K562 (cell line): ENCODE results near the gene TAS2R41. TPM values are rescaled to one million over a fixed set of nuclear protein-coding genes. Genes with fewer than 3 reads are reported as not detected.

Experiments used
- ATAC-seq: fragments of 200-7000 bp; cut with Tn5 transposase; 3 replicates; pipeline ENCODE4 v1.9.1; 2020; ENCODE audit warnings: moderate library complexity
- Bru-seq: library from RNA; stranded (reverse); fragments of 400-500 nt; gene quantifications from one replicate; lab custom pipeline; 2021; lab: Mats Ljungman, UMichigan
- BruChase-seq, 2 experiments: library from RNA; stranded (reverse); fragments of 400-500 nt; gene quantifications; one replicate each; lab custom pipeline; 2021; lab: Mats Ljungman, UMichigan
- BruUV-seq: library from RNA; stranded (reverse); fragments of 400-500 nt; replicated peaks from 2 replicates; lab custom pipeline; 2021; lab: Mats Ljungman, UMichigan
- CTCF ChIA-PET: fragments of 300-600 bp; formaldehyde crosslinking; extraction: SDS; loops from one replicate; lab custom pipeline; 2021; ENCODE audit warnings: low intra/inter-chr PET ratio; lab: Yijun Ruan, JAX
- POLR2A ChIA-PET: fragments of 300-600, 350-650 bp; sonication (Branson Sonifier 250); formaldehyde crosslinking; extraction: SDS; loops from one replicate; lab custom pipeline; 2021; ENCODE audit warnings: antibody characterized with exemption, inconsistent platforms; lab: Yijun Ruan, JAX
- DNase-seq, 4 experiments: peaks; one replicate each; pipeline versions ENCODE4 v3.0.0 to v3.0.0-alpha.2; 2011 to 2018; ENCODE audit warnings: low spot score in 3 of 4, mixed read lengths in 3 of 4; ENCODE audit errors: extremely low read depth in 1 of 4
- FAIRE-seq: peaks from 2 replicates; lab custom pipeline; 2011; peaks lifted over from hg19 to GRCh38; lab: Jason Lieb, UNC
- H2AFZ ChIP-seq: 2 replicates; pipeline ENCODE4 v1.6.0; 2011; ENCODE audit warnings: low read depth, low read length, control low read depth, inconsistent platforms
- H3K27ac ChIP-seq: fragments of 200-600 bp; 3 replicates; pipeline ENCODE4 v1.8.0; 2011; ENCODE audit warnings: low read depth, mild to moderate bottlenecking, control low read depth, inconsistent platforms, low read length, moderate library complexity, mixed read lengths; ENCODE audit errors: extremely low read depth
- H3K27me3 ChIP-seq, 2 experiments: fragments of 300-600 bp in 1 of 2; 2 replicates in 1 of 2; 3 replicates in 1 of 2; pipeline versions ENCODE4 v1.6.0 to v1.8.0; 2011; ENCODE audit warnings: inconsistent platforms in 2 of 2, low read length in 2 of 2, mild to moderate bottlenecking in 1 of 2, mixed read lengths in 1 of 2, moderate library complexity in 1 of 2; ENCODE audit not compliant: control insufficient read depth in 2 of 2, insufficient read depth in 2 of 2
- H3K36me3 ChIP-seq: fragments of 300-600 bp; 3 replicates; pipeline ENCODE4 v1.8.0; 2011; ENCODE audit warnings: mild to moderate bottlenecking, low read length, inconsistent platforms; ENCODE audit not compliant: control insufficient read depth, insufficient read depth
- H3K4me1 ChIP-seq, 2 experiments: fragments of 200-600 bp in 1 of 2; replicated peaks in 1 of 2; 2 replicates in 1 of 2; 3 replicates in 1 of 2; pipeline versions ENCODE4 v1.5.1 to v1.8.0; 2011; ENCODE audit warnings: inconsistent platforms in 2 of 2, low read length in 2 of 2, mild to moderate bottlenecking in 1 of 2, mixed read lengths in 1 of 2, moderate library complexity in 1 of 2; ENCODE audit not compliant: control insufficient read depth in 2 of 2, insufficient read depth in 2 of 2
- H3K4me2 ChIP-seq: 2 replicates; pipeline ENCODE4 v1.6.1; 2011; ENCODE audit warnings: low read length, control low read depth, inconsistent platforms, mixed read lengths; ENCODE audit not compliant: insufficient read depth
- H3K4me3 ChIP-seq: fragments of 200-600 bp; sonication (generic), shearing (Covaris generic); 2 replicates; pipeline ENCODE4 v1.5.1; 2016; ENCODE audit warnings: control low read depth, inconsistent platforms
- H3K79me2 ChIP-seq: fragments of 200-600 bp; 3 replicates; pipeline ENCODE4 v1.8.0; 2011; ENCODE audit warnings: low read length, inconsistent platforms; ENCODE audit not compliant: control insufficient read depth, insufficient read depth
- H3K9ac ChIP-seq, 2 experiments: 2 replicates each; pipeline versions ENCODE4 v1.6.0 to v1.6.1; 2011; ENCODE audit warnings: low read depth in 2 of 2, low read length in 2 of 2, control low read depth in 1 of 2, inconsistent platforms in 1 of 2, mild to moderate bottlenecking in 1 of 2, mixed read lengths in 1 of 2; ENCODE audit not compliant: insufficient read depth in 1 of 2
- H3K9me1 ChIP-seq: one replicate; pipeline ENCODE4 v1.6.0; 2011; ENCODE audit warnings: inconsistent platforms, mild to moderate bottlenecking, low read length, moderate library complexity; ENCODE audit not compliant: control insufficient read depth, insufficient read depth
- H3K9me3 ChIP-seq: replicated peaks from 2 replicates; pipeline ENCODE4 v1.5.1; 2011; ENCODE audit warnings: low read depth, low read length, inconsistent platforms; ENCODE audit not compliant: control insufficient read depth, insufficient read depth
- H4K20me1 ChIP-seq: replicated peaks from 2 replicates; pipeline ENCODE4 v1.6.1; 2011; ENCODE audit warnings: low read length, inconsistent platforms, mixed read lengths; ENCODE audit not compliant: control insufficient read depth, insufficient read depth
- BRD9 ChIP-seq: fragments of 450-650 bp; IDR thresholded peaks from 2 replicates; pipeline ENCODE4 v1.6.1; 2018; ENCODE audit warnings: low read depth; ENCODE audit not compliant: partially characterized antibody
- CBFB ChIP-seq: sonication (generic); formaldehyde crosslinking; IDR thresholded peaks from 2 replicates; pipeline ENCODE4 v1.4.0; 2020; ENCODE audit warnings: mild to moderate bottlenecking, missing genetic modification reagents
- CCNT2 ChIP-seq: IDR thresholded peaks from 2 replicates; pipeline ENCODE4 v1.6.1; 2011; ENCODE audit warnings: borderline replicate concordance, low read depth, mild to moderate bottlenecking, moderate library complexity, mixed read lengths, low read length; ENCODE audit not compliant: insufficient read length; ENCODE audit errors: extremely low read depth
- HDGF ChIP-seq: fragments of 450-650 bp; IDR thresholded peaks from 2 replicates; pipeline ENCODE4 v1.6.1; 2016
- KAT2B ChIP-seq: IDR thresholded peaks from one replicate; pipeline ENCODE4 v1.6.1; 2012; ENCODE audit warnings: low read depth, mild to moderate bottlenecking, control low read depth, inconsistent platforms, low read length, moderate library complexity
- MEIS2 ChIP-seq: fragments of 450-650 bp; IDR thresholded peaks from 2 replicates; pipeline ENCODE4 v1.6.1; 2014; ENCODE audit warnings: mild to moderate bottlenecking; ENCODE audit not compliant: partially characterized antibody
- MXI1 ChIP-seq: IDR thresholded peaks from 2 replicates; pipeline ENCODE4 v1.6.1; 2011; ENCODE audit warnings: low read depth, mild to moderate bottlenecking, improper control_type of control experiment, low read length
- PML ChIP-seq: IDR thresholded peaks from 2 replicates; pipeline ENCODE4 v1.6.1; 2012; ENCODE audit warnings: low read length, inconsistent platforms
- POLR3A ChIP-seq: IDR thresholded peaks from 2 replicates; pipeline ENCODE4 v1.6.1; 2011; ENCODE audit warnings: borderline replicate concordance, mild to moderate bottlenecking, moderate library complexity; ENCODE audit not compliant: insufficient read length, insufficient read depth; ENCODE audit errors: extremely low read depth
- SLC30A9 ChIP-seq: fragments of 250-450 bp; sonication (Bioruptor Pico); IDR thresholded peaks from 2 replicates; pipeline ENCODE4 v1.8.0; 2022; ENCODE audit warnings: mild to moderate bottlenecking, moderate library complexity
- SRF ChIP-seq, 2 experiments: fragments of 250-450, 450-650 bp in 1 of 2; sonication (Bioruptor Pico) in 1 of 2; sonication (generic) in 1 of 2; formaldehyde crosslinking; IDR thresholded peaks; 2 replicates each; pipeline versions ENCODE4 v1.5.0 to v1.5.1; 2020 to 2022; ENCODE audit warnings: mild to moderate bottlenecking in 1 of 2, missing genetic modification reagents in 1 of 2
- TAF9B ChIP-seq: fragments of 450-650 bp; IDR thresholded peaks from 2 replicates; pipeline ENCODE4 v1.6.1; 2018; ENCODE audit warnings: mild to moderate bottlenecking; ENCODE audit not compliant: partially characterized antibody
- WGBS: fragments of 100-300 bp; shearing (Covaris generic); methylation state at CpG from one replicate; pipeline ENCODE4 v1.1.6; 2016; ENCODE audit warnings: low coverage, mixed read lengths; ENCODE audit not compliant: insufficient coverage; ENCODE audit errors: missing lambda C conversion rate; 5-methylcytosine and 5-hydroxymethylcytosine counted together
- in situ Hi-C: fragments of 300-500 bp; cut with MboI; formaldehyde crosslinking; loops from 4 replicates; pipeline ENCODE4 v1.15.0; 2018; ENCODE audit warnings: inconsistent platforms, mixed read lengths
- intact Hi-C: fragments of 100-400 bp; cut with micrococcal nuclease; formaldehyde crosslinking; loops from 2 replicates; pipeline ENCODE4 v1.14.2; 2022
- long read RNA-seq, 3 experiments: library from polyadenylated mRNA in 2 of 3; library from RNA in 1 of 3; unstranded in 2 of 3; stranded (forward) in 1 of 3; transcript quantifications; one replicate each; pipeline ENCODE4 v2.0.0, GENCODE V29; 2019 to 2022
- polyA minus RNA-seq, 3 experiments: library from RNA; depleted of rRNA, polyadenylated mRNA; stranded (reverse); fragments of >200 nt; gene quantifications; 2 replicates each; pipeline ENCODE4 v1.2.3, GENCODE V29; 2011
- polyA plus RNA-seq, 8 experiments: library from polyadenylated mRNA; depleted of rRNA in 4 of 8; stranded (reverse) in 5 of 8; unstranded in 3 of 8; fragments of >200 nt; fragmentation: Nextera tagmentation in 2 of 8; fragmentation: Illumina TruSeq in 1 of 8; extraction: Ambion mirVana in 2 of 8; extraction: Trizol in 1 of 8; gene quantifications; 2 replicates each; pipeline versions ENCODE4 v1.2.1 to v1.2.3, GENCODE V29; 2011 to 2014; ENCODE audit warnings: inconsistent platforms in 1 of 8, missing spikeins in 1 of 8
- total RNA-seq, 7 experiments: library from RNA; depleted of rRNA in 6 of 7; stranded (reverse); fragments of >200 nt in 6 of 7; fragmentation: Illumina TruSeq in 2 of 7; extraction: Trizol in 2 of 7; gene quantifications; 2 replicates each; pipeline versions ENCODE4 v1.2.1 to v1.2.3, GENCODE V29; 2011 to 2021; ENCODE audit warnings: low replicate concordance in 1 of 7
- TF ChIP-seq, protein P1 (sequence below), 2 experiments: fragments of 450-650 bp; conservative IDR thresholded peaks; 2 replicates each; pipeline ENCODE4 v1.6.1; 2017; ENCODE audit warnings: mild to moderate bottlenecking in 2 of 2, moderate library complexity in 2 of 2
- TF ChIP-seq, protein P2 (sequence below): fragments of 250-450 bp; sonication (Bioruptor Pico); IDR thresholded peaks from 2 replicates; pipeline ENCODE4 v1.8.0; 2021; ENCODE audit warnings: moderate library complexity, mild to moderate bottlenecking, inconsistent platforms

TAS2R41 gene, protein sequence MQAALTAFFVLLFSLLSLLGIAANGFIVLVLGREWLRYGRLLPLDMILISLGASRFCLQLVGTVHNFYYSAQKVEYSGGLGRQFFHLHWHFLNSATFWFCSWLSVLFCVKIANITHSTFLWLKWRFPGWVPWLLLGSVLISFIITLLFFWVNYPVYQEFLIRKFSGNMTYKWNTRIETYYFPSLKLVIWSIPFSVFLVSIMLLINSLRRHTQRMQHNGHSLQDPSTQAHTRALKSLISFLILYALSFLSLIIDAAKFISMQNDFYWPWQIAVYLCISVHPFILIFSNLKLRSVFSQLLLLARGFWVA
- 0.69 and 0.83 TPM in 2 replicates for total RNA-seq (2011; cell fraction: chromatin; rRNA removed; ENCODE audit: low replicate concordance)
- 0.50 and 1.4 TPM in 2 replicates for total RNA-seq (2011; cell fraction: nucleolus; rRNA removed)
- total RNA-seq (2011; cell fraction: nucleoplasm; rRNA removed), result 2.1 and 2.3 TPM in 2 replicates
- total RNA-seq (2014; rRNA removed) (not detected in 2 replicates), total RNA-seq (2014; rRNA removed; fragmentation: Illumina TruSeq; extraction: Trizol) (not detected in 2 replicates), total RNA-seq (2015; rRNA removed; fragmentation: Illumina TruSeq; extraction: Trizol) (not detected in 2 replicates), total RNA-seq (2021) (not detected in 2 replicates), polyA plus RNA-seq (2011; rRNA removed) (not detected in 2 replicates), polyA plus RNA-seq (2014; fragmentation: Illumina TruSeq; extraction: Trizol) (not detected in 2 replicates), polyA plus RNA-seq (2014; fragmentation: Nextera tagmentation; extraction: Ambion mirVana) (not detected), polyA plus RNA-seq (2014; rRNA removed) (not detected in 2 replicates), polyA minus RNA-seq (2011; rRNA and poly(A)+ RNA removed) (0.36 and 0.39 TPM in 2 replicates), Bru-seq, nascent RNA (percentile 22 among the genes with signal in this experiment), BruChase-seq, experiment 1, labeled RNA remaining after a 2-hour chase (percentile 37 among the genes with signal in this experiment), BruChase-seq, experiment 2, labeled RNA remaining after a 6-hour chase (not detected)
- not detected in 2 replicates for polyA plus RNA-seq (2011; cell fraction: cytosol; rRNA removed)
- 0.14 and 0.17 TPM in 2 replicates for polyA plus RNA-seq (2011; cell fraction: nucleus; rRNA removed)
- polyA plus RNA-seq (2012), result 0.18 TPM in 1 of 2 replicates, not detected in the other
- not detected in 2 replicates for polyA minus RNA-seq (2011; cell fraction: cytosol; rRNA and poly(A)+ RNA removed)
- 0.67 and 0.81 TPM in 2 replicates for polyA minus RNA-seq (2011; cell fraction: nucleus; rRNA and poly(A)+ RNA removed)
- long read RNA-seq, experiment 1, result 0 reads
- long read RNA-seq, experiment 2, result 0 reads
- long read RNA-seq, experiment 3, result 0 reads

DNA sequence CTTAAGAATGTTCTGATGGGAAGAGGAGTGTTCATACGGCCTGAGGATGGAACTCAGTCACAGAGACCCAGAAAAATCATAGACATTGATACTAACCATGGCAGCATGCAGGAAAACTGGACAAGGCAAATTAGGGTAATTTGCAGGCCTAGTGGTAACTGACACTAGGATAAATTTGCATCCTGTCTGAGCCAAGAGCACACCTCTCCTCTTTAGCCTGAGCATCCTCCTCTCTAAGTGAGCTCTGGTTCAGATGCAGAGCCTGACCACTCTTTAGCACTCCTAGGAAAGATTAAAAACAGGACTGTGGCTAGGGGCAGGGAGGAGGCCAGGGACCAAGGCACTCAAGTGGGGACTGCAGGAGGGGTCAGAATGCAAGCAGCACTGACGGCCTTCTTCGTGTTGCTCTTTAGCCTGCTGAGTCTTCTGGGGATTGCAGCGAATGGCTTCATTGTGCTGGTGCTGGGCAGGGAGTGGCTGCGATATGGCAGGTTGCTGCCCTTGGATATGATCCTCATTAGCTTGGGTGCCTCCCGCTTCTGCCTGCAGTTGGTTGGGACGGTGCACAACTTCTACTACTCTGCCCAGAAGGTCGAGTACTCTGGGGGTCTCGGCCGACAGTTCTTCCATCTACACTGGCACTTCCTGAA, at the start of gene TAS2R41:
TSS of gene TAS2R41 (plus strand) at position 373 of the 650 bp plus-strand sequence. CDS start at position 373, 0 bp downstream.
- Histone ChIP-seq H3K36me3 (no peaks in the 10 kb centered on the region), H3K79me2 (no peaks in the 10 kb centered on the region), H3K27ac (no peak within 1 kb of the TSS), H3K27me3 (peaks cover 3 to 12% of the 10 kb centered on the region in 2 experiments; a peak in 4 of 5 replicates), H3K4me2 (no peak within 1 kb of the TSS), H3K4me3 (no peak within 1 kb of the TSS), H3K9me3 (peaks cover 2% of the 10 kb centered on the region; the same call in 1 of the 2 replicates), H3K9ac (0 out of 4 replicates have a peak within 1 kb of the TSS, but pooled peaks of 1 of the 2 experiments have one; percentile 2), H2AFZ (peak within 1 kb of the TSS; percentile 14; the same call in 1 of the 2 replicates), H3K9me1 (no peaks in the 10 kb centered on the region), H3K4me1 (no peaks in the 10 kb centered on the region), H4K20me1 (no peaks in the 10 kb centered on the region)
- in situ Hi-C loops (no loop called here), intact Hi-C loops (no loop called here)
- ChIA-PET POLR2A (no interaction called here), CTCF (no interaction called here)
- 9% methylated on average over 10 of the region's 10 CpGs for WGBS
- DNase-seq (no peak), FAIRE-seq (no peak), ATAC-seq (peak; percentile 71)
- no TSS peak for BruUV-seq
- TF ChIP-seq HDGF (no peak), MEIS2 (no peak), CBFB (CRISPR knock-in tag) (no peak), MXI1 (no peak), PML (no peak), POLR3A (no peak), SRF (CRISPR knock-in tag; IDR thresholded peaks at IDR 0.05) (no peak), TAF9B (no peak), BRD9 (no peak), CCNT2 (no peak), SLC30A9 (CRISPR knock-in tag) (no peak), KAT2B (no peak)
- TF ChIP-seq, protein P1, sequence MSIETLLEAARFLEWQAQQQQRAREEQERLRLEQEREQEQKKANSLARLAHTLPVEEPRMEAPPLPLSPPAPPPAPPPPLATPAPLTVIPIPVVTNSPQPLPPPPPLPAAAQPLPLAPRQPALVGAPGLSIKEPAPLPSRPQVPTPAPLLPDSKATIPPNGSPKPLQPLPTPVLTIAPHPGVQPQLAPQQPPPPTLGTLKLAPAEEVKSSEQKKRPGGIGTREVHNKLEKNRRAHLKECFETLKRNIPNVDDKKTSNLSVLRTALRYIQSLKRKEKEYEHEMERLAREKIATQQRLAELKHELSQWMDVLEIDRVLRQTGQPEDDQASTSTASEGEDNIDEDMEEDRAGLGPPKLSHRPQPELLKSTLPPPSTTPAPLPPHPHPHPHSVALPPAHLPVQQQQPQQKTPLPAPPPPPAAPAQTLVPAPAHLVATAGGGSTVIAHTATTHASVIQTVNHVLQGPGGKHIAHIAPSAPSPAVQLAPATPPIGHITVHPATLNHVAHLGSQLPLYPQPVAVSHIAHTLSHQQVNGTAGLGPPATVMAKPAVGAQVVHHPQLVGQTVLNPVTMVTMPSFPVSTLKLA (conservative IDR thresholded peaks at IDR 0.05), result no peak
- TF ChIP-seq, protein P2, sequence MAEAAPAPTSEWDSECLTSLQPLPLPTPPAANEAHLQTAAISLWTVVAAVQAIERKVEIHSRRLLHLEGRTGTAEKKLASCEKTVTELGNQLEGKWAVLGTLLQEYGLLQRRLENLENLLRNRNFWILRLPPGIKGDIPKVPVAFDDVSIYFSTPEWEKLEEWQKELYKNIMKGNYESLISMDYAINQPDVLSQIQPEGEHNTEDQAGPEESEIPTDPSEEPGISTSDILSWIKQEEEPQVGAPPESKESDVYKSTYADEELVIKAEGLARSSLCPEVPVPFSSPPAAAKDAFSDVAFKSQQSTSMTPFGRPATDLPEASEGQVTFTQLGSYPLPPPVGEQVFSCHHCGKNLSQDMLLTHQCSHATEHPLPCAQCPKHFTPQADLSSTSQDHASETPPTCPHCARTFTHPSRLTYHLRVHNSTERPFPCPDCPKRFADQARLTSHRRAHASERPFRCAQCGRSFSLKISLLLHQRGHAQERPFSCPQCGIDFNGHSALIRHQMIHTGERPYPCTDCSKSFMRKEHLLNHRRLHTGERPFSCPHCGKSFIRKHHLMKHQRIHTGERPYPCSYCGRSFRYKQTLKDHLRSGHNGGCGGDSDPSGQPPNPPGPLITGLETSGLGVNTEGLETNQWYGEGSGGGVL (CRISPR knock-in tag), result no peak
